OCI-LY3 (cell line): ENCODE results near the gene CCDC59.

Experiments
- H2AFZ ChIP-seq: fragments of 200-600, 300-600 bp; shearing (Covaris generic); 2 replicates; pipeline ENCODE4 v1.6.0; 2014; ENCODE audit warnings: antibody characterized with exemption, low read depth, low read length
- H3K27ac ChIP-seq: fragments of 200-600, 300-600 bp; sonication (generic); 2 replicates; pipeline ENCODE4 v1.5.1; 2014; ENCODE audit warnings: mild to moderate bottlenecking, low read length, moderate library complexity, mixed read lengths
- H3K27me3 ChIP-seq: fragments of 200-600, 300-600 bp; sonication (generic); 2 replicates; pipeline ENCODE4 v1.6.1; 2014; ENCODE audit warnings: low read depth, low read length, mixed read lengths
- H3K36me3 ChIP-seq: fragments of 200-600, 300-600 bp; sonication (generic); replicated peaks from 2 replicates; pipeline ENCODE3; 2014; ENCODE audit warnings: low read depth, low read length, mixed read lengths
- H3K4me1 ChIP-seq: fragments of 300-600, 200-600 bp; sonication (generic); 2 replicates; pipeline ENCODE4 v1.6.1; 2014; ENCODE audit warnings: low read length, mixed read lengths
- H3K4me2 ChIP-seq: fragments of 200-600, 300-600 bp; sonication (generic); 2 replicates; pipeline ENCODE4 v1.6.1; 2014; ENCODE audit warnings: low read length, mixed read lengths
- H3K4me3 ChIP-seq: fragments of 300-600, 200-600 bp; sonication (generic); 2 replicates; pipeline ENCODE4 v1.5.1; 2014; ENCODE audit warnings: antibody characterized with exemption, mild to moderate bottlenecking, low read length, moderate library complexity
- H3K79me2 ChIP-seq: fragments of 300-600, 200-600 bp; shearing (Covaris generic); 2 replicates; pipeline ENCODE4 v1.6.1; 2014; ENCODE audit warnings: mild to moderate bottlenecking, low read length, mixed read lengths
- H3K9ac ChIP-seq: fragments of 300-600, 200-600 bp; shearing (Covaris generic); 2 replicates; pipeline ENCODE4 v1.6.0; 2014; ENCODE audit warnings: mild to moderate bottlenecking, low read length, moderate library complexity
- H3K9me3 ChIP-seq: fragments of 200-600, 300-600 bp; shearing (Covaris generic); 2 replicates; pipeline ENCODE4 v1.6.1; 2014; ENCODE audit warnings: low read length, mixed read lengths; ENCODE audit not compliant: insufficient read depth
- H4K20me1 ChIP-seq: fragments of 200-600, 300-600 bp; sonication (generic); 2 replicates; pipeline ENCODE4 v1.6.1; 2016; ENCODE audit warnings: low read length, mixed read lengths; ENCODE audit not compliant: insufficient read depth
- EZH2phosphoT487 ChIP-seq: fragments of 200-600 bp; shearing (Covaris generic); IDR thresholded peaks from 2 replicates; pipeline ENCODE4 v1.6.1; 2018; ENCODE audit warnings: antibody characterized with exemption, mixed run types, low read depth
- TF ChIP-seq, protein P1 (sequence below): fragments of 200-600, 300-600 bp; sonication (generic); IDR thresholded peaks from 2 replicates; pipeline ENCODE4 v1.5.1; 2014; ENCODE audit warnings: antibody characterized with exemption, low read length, low read depth

Gene CCDC59

DNA sequence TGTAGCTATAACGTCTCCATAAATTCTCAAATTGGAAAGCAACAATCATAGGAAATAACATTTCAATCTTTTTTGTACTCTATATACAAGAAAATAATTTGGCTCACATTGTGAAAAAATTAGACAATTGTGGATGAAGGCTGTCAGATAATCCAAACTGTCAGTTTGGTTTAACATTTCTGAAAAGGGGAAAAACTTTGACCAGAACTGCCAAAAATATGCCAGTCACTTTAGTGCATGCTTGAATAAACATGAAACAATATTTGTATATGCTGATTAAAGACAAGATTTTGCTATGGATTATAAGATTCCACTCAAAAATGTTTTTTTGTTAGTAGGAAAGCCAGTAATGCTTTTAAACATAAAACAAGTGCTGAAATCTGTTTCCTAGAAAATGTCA lies 38.9 kb downstream of the CCDC59 start:
- no peak overlapping the region for H3K9ac ChIP-seq
- H3K4me3 ChIP-seq, result no peak overlapping the region
- no peaks in the 10 kb centered on the region for H4K20me1 ChIP-seq
- H2AFZ ChIP-seq, result no peak overlapping the region
- H3K4me2 ChIP-seq, result no peak overlapping the region
- H3K9me3 ChIP-seq, result no peaks in the 10 kb centered on the region
- TF ChIP-seq, protein P1, sequence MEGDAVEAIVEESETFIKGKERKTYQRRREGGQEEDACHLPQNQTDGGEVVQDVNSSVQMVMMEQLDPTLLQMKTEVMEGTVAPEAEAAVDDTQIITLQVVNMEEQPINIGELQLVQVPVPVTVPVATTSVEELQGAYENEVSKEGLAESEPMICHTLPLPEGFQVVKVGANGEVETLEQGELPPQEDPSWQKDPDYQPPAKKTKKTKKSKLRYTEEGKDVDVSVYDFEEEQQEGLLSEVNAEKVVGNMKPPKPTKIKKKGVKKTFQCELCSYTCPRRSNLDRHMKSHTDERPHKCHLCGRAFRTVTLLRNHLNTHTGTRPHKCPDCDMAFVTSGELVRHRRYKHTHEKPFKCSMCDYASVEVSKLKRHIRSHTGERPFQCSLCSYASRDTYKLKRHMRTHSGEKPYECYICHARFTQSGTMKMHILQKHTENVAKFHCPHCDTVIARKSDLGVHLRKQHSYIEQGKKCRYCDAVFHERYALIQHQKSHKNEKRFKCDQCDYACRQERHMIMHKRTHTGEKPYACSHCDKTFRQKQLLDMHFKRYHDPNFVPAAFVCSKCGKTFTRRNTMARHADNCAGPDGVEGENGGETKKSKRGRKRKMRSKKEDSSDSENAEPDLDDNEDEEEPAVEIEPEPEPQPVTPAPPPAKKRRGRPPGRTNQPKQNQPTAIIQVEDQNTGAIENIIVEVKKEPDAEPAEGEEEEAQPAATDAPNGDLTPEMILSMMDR, result no peak
- no peak for TF ChIP-seq EZH2phosphoT487
- H3K27ac ChIP-seq, result no peak overlapping the region
- no peaks in the 10 kb centered on the region for H3K27me3 ChIP-seq
- no peaks in the 10 kb centered on the region for H3K4me1 ChIP-seq
- no peaks in the 10 kb centered on the region for H3K36me3 ChIP-seq
- H3K79me2 ChIP-seq, result no peaks in the 10 kb centered on the region

DNA sequence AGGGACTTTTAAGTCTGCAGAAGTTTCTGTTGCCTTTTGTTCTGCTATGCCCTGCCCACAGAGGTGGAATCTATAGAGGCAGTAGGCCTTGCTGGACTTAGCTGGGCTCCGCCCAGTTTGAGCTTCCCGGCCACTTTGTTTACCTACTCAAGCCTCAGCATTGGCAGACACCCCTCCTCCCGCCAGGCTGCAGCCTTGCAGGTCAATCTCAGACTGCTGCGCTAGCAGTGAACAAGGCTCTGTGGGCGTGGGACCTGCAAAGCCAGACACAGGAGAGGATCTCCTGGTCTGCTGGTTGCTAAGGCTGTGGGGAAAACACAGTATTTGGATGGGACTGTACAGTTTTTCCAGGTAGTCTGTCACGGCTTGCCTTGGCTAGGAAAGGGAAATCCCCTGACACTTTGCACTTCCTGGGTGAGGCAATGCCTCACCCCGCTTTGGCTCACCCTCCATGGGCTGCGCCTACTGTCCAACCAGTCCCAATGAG lies 43.7 kb downstream of the CCDC59 start:
- Histone ChIP-seq H3K9ac (no peak overlapping the region), H3K4me2 (no peak overlapping the region), H2AFZ (no peak overlapping the region), H3K4me1 (no peaks in the 10 kb centered on the region), H3K9me3 (no peaks in the 10 kb centered on the region), H3K27me3 (no peaks in the 10 kb centered on the region), H3K4me3 (no peak overlapping the region), H3K36me3 (no peaks in the 10 kb centered on the region), H3K27ac (no peak overlapping the region), H4K20me1 (no peaks in the 10 kb centered on the region), H3K79me2 (no peaks in the 10 kb centered on the region)
- TF ChIP-seq, protein P1, result no peak
- no peak for TF ChIP-seq EZH2phosphoT487
